ENCODE measurements around the gene PHF23. TPM values are rescaled to one million over a fixed set of nuclear protein-coding genes. Genes with fewer than 3 reads are reported as not detected.

The PHF23 gene
- total and polyA plus RNA-seq, 2 of the 4 experiments (the other 2 are of a cell fraction) = 44.8 to 58.5 TPM

GRCh38 chr17:7251661-7252175 lies 12.5 kb upstream of the PHF23 start, which contains the start of gene CTDNEP1:
CTDNEP1 (minus strand) TSS chr17:7251734; CDS start chr17:7251296, 438 bp downstream.
- CTCF ChIA-PET = no interaction called here
- dilution Hi-C loops (cut with HindIII; ENCODE audit: low sequenced_read_pairs, unreplicated experiment) = no loop called here
- peaks cover 8% of the 10 kb centered on the region for H3K4me1 ChIP-seq (ENCODE audit: control insufficient read depth, insufficient read depth, low read length)
- no TSS peak for BruUV-seq (replicated peaks)
- H2BK20ac ChIP-seq (ENCODE audit: low read depth, low read length) = no peak within 1 kb of the TSS
- peak within 1 kb of the TSS; percentile 93 for H3K27ac ChIP-seq (ENCODE audit: insufficient read depth, low read length)
- H3K79me1 ChIP-seq (ENCODE audit: low read depth in 1 of 2, low read length in 2 of 2) = peaks cover 7 to 49% of the 10 kb centered on the region in 2 experiments; a peak in 3 of 4 replicates
- H2BK15ac ChIP-seq (ENCODE audit: low read depth, low read length) = peak within 1 kb of the TSS; percentile 65; the same call in 1 of the 3 replicates
- H4K91ac ChIP-seq (ENCODE audit: insufficient read depth, low read depth, low read length) = peak within 1 kb of the TSS; percentile 93
- peak within 1 kb of the TSS; percentile 88 for H3K9ac ChIP-seq (ENCODE audit: low read depth, low read length)
- H4K20me1 ChIP-seq (ENCODE audit: insufficient read depth, low read length) = peaks cover 9% of the 10 kb centered on the region; the same call in 1 of the 2 replicates
- peak within 1 kb of the TSS; percentile 99 for H2AK9ac ChIP-seq (replicated peaks; ENCODE audit: low read depth, low read length, poor library complexity)
- peak within 1 kb of the TSS; percentile 91 for H4K5ac ChIP-seq (ENCODE audit: low read depth, low read length)
- peak within 1 kb of the TSS; percentile 94 for H2BK5ac ChIP-seq (ENCODE audit: low read depth, low read length, poor library complexity, severe bottlenecking)
- peaks cover 14% of the 10 kb centered on the region for H3K36me3 ChIP-seq (ENCODE audit: control insufficient read depth, insufficient read depth, low read length)
- H3K4me3 ChIP-seq (ENCODE audit: insufficient read depth, low read depth, low read length) = peak within 1 kb of the TSS; percentile 71
- in situ Hi-C loops (cut with MboI; ENCODE audit: low sequenced_read_pairs) = no loop called here
- H3K9me1 ChIP-seq (ENCODE audit: insufficient read depth, low read length) = peaks cover 10% of the 10 kb centered on the region
- peak within 1 kb of the TSS; percentile 73 for H2BK120ac ChIP-seq (ENCODE audit: low read depth, low read length)
- H3K56ac ChIP-seq (ENCODE audit: extremely low read depth, insufficient read depth, low read length) = peak within 1 kb of the TSS; percentile 94
- POLR2A ChIA-PET (ENCODE audit: unreplicated experiment) = interaction anchor here (0.6 kb wide), 1 partner anchor 10 kb away, joined by 4 read pairs; the partner anchor contains the start of gene GABARAP
- H3K18ac ChIP-seq (ENCODE audit: low read depth, low read length) = peak within 1 kb of the TSS; percentile 51
- intact Hi-C loops (cut with micrococcal nuclease) = no loop called here
- WGBS, 2 experiments (ENCODE audit: extremely low coverage in 2 of 2, insufficient read length in 1 of 2) = 0% methylated on average over 2 of the region's 41 CpGs; no CpG with 5 or more reads in 1 of the 2 experiments
- H3K9me3 ChIP-seq (ENCODE audit: control insufficient read depth, insufficient read depth, low read length) = no peaks in the 10 kb centered on the region
- ATAC-seq (ENCODE audit: low read depth) = peak; percentile 89
- DNase-seq = peak; percentile 100
- H3K4ac ChIP-seq (ENCODE audit: low read depth, low read length) = peak within 1 kb of the TSS; percentile 96
- H2AK5ac ChIP-seq (ENCODE audit: low read depth, low read length) = peak within 1 kb of the TSS; percentile 95
- peak within 1 kb of the TSS; percentile 99 for H3K4me2 ChIP-seq (ENCODE audit: low read depth, low read length)
- H3K23ac ChIP-seq (ENCODE audit: low read depth, low read length) = peak within 1 kb of the TSS; percentile 93
- peak within 1 kb of the TSS; percentile 99 for H2AFZ ChIP-seq (replicated peaks; ENCODE audit: low read length, poor library complexity)
- H3K14ac ChIP-seq (replicated peaks; ENCODE audit: low read depth, low read length) = peak within 1 kb of the TSS; percentile 91
- peak within 1 kb of the TSS; percentile 90 to 98 for H4K8ac ChIP-seq (ENCODE audit: low read depth in 2 of 2, low read length in 2 of 2)
- TF ChIP-seq FOS (IDR thresholded peaks at IDR 0.05; ENCODE audit: low read depth, low read length) = no peak
- peak; percentile 85; the same call in 1 of the 2 replicates for TF ChIP-seq MAZ (IDR thresholded peaks at IDR 0.05; ENCODE audit: borderline replicate concordance, low read depth, low read length)
- no peak for TF ChIP-seq NFE2L2 (IDR thresholded peaks at IDR 0.05; ENCODE audit: low read depth, low read length)
- no peak for TF ChIP-seq POLR2A (IDR thresholded peaks at IDR 0.05; ENCODE audit: low read depth, low read length)
- no peak for TF ChIP-seq SMC3 (IDR thresholded peaks at IDR 0.05; ENCODE audit: low read depth, low read length)
- H3K27me3 ChIP-seq (ENCODE audit: control insufficient read depth, insufficient read depth, low read length) = no peaks in the 10 kb centered on the region

Data from IMR-90 (cell line).